Fibroblast of skin of scalp (primary cell): ENCODE results near the gene KLHDC2. TPM values are rescaled to one million over a fixed set of nuclear protein-coding genes. Genes with fewer than 3 reads are reported as not detected.
"Not testable (repeated sequence)": the region's sequence is repeated elsewhere in the genome, so short reads cannot be mapped to it uniquely, and the experiment has no call there.

Experiments
- DNase-seq: peaks from one replicate; pipeline ENCODE4 v3.0.0-alpha.2; 2013
- polyA plus RNA-seq, 2 experiments: library from polyadenylated mRNA; unstranded; fragments of 120-200 nt; gene quantifications; one replicate each; pipeline ENCODE4 v1.2.1, GENCODE V29; 2013; ENCODE audit not compliant: insufficient read length in 2 of 2

The KLHDC2 gene
- polyA plus RNA-seq (2013, experiment 1 of 2; ENCODE audit: insufficient read length) = 36.5 TPM
- 47.0 TPM for polyA plus RNA-seq (2013, experiment 2 of 2; ENCODE audit: insufficient read length)

GRCh38 chr14:49767571-49768300 is at the start of gene KLHDC2:
TSS of gene KLHDC2 (plus strand) at chr14:49768153. CDS start at chr14:49768469, 316 bp downstream.
- DNase-seq = peak; percentile 91

- DNase-seq = no peak
These were observed 47.2 kb upstream of the KLHDC2 start for GRCh38 chr14:49720744-49721143.

GRCh38 chr14:49721733-49722435 is 46.1 kb upstream of the KLHDC2 start:
- DNase-seq = not testable (repeated sequence)

GRCh38 chr14:49727171-49727570 is 40.8 kb upstream of the KLHDC2 start:
- DNase-seq = no peak

GRCh38 chr14:49732896-49733295 is 35.1 kb upstream of the KLHDC2 start:
- DNase-seq = no peak

- DNase-seq = no peak
These were observed 34.1 kb upstream of the KLHDC2 start for GRCh38 chr14:49733836-49734235.

GRCh38 chr14:49735669-49736068 is 32.3 kb upstream of the KLHDC2 start:
- not testable (repeated sequence) for DNase-seq

- no peak for DNase-seq
These were observed 22.8 kb upstream of the KLHDC2 start for GRCh38 chr14:49745191-49745590.

- not testable (repeated sequence) for DNase-seq
These were observed 21.5 kb upstream of the KLHDC2 start for GRCh38 chr14:49746476-49746875.

GRCh38 chr14:49754570-49755097 is 13.3 kb upstream of the KLHDC2 start:
- no peak for DNase-seq

GRCh38 chr14:49755378-49755777 is 12.6 kb upstream of the KLHDC2 start:
- no peak for DNase-seq

GRCh38 chr14:49761839-49762551 is 6.0 kb upstream of the KLHDC2 start:
- no peak for DNase-seq

GRCh38 chr14:49766839-49767238 is 1.1 kb upstream of the KLHDC2 start:
- DNase-seq = no peak

GRCh38 chr14:49767270-49767570 is 733 bp upstream of the KLHDC2 start:
- no peak for DNase-seq

- peak; percentile 41 for DNase-seq
These were observed 558 bp downstream of the KLHDC2 start for GRCh38 chr14:49768301-49769121.

- DNase-seq = peak; percentile 63
These were observed 1.2 kb downstream of the KLHDC2 start for GRCh38 chr14:49769171-49769570.

GRCh38 chr14:49769581-49770211 is 1.7 kb downstream of the KLHDC2 start:
- no peak for DNase-seq

- DNase-seq = no peak
These were observed 2.4 kb downstream of the KLHDC2 start for GRCh38 chr14:49770212-49770817.

GRCh38 chr14:49771691-49772090 is 3.7 kb downstream of the KLHDC2 start:
- not testable (repeated sequence) for DNase-seq

GRCh38 chr14:49774106-49774505 is 6.2 kb downstream of the KLHDC2 start:
- no peak for DNase-seq

- no peak for DNase-seq
These were observed 10.5 kb downstream of the KLHDC2 start for GRCh38 chr14:49778421-49778820.
